Sigmoid colon (tissue), 7 donors: ENCODE data around the gene KCTD11. TPM values are rescaled to one million over a fixed set of nuclear protein-coding genes. Genes with fewer than 3 reads are reported as not detected.

Source experiments
- DNase-seq: peaks from one replicate; pipeline ENCODE4 v3.0.0-alpha.2; 2019
- H3K27ac ChIP-seq, 4 donors: fragments of 200-600 bp; sonication (generic); one replicate each; pipeline ENCODE4 v1.5.1; 2016 to 2019; ENCODE audit warnings: mild to moderate bottlenecking in 1 of 4
- H3K27me3 ChIP-seq, 3 donors: fragments of 200-600 bp; sonication (generic); one replicate each; pipeline ENCODE4 v1.5.1; 2019; ENCODE audit warnings: mild to moderate bottlenecking in 1 of 3
- H3K36me3 ChIP-seq, 4 donors: fragments of 200-600 bp; sonication (generic); one replicate each; pipeline ENCODE4 v1.5.1; 2016 to 2019
- H3K4me1 ChIP-seq, 4 donors: fragments of 200-600 bp; sonication (generic); one replicate each; pipeline ENCODE4 v1.5.1; 2017 to 2019
- H3K4me3 ChIP-seq, 4 donors: fragments of 200-600 bp; sonication (generic); one replicate each; pipeline ENCODE4 v1.5.1; 2017 to 2019; ENCODE audit warnings: mild to moderate bottlenecking in 2 of 4, moderate library complexity in 1 of 4
- H3K9me3 ChIP-seq, 4 donors: fragments of 200-600 bp in 3 of 4; sonication (generic) in 3 of 4; one replicate each; pipeline versions ENCODE4 v1.5.1 to v1.6.1; 2013 to 2019
- EP300 ChIP-seq, 4 donors: sonication (generic); formaldehyde crosslinking; IDR thresholded peaks; one replicate each; pipeline ENCODE4 v1.6.1; 2017; ENCODE audit warnings: antibody characterized with exemption in 4 of 4
- POLR2A ChIP-seq, 2 donors: fragments of 450-650 bp; IDR thresholded peaks; one replicate each; pipeline ENCODE4 v1.6.1; 2016; ENCODE audit warnings: antibody characterized with exemption in 2 of 2, mild to moderate bottlenecking in 2 of 2, moderate library complexity in 2 of 2
- POLR2AphosphoS5 ChIP-seq, 4 donors: sonication (generic); formaldehyde crosslinking; IDR thresholded peaks; one replicate each; pipeline ENCODE4 v1.6.1; 2017; ENCODE audit warnings: antibody characterized with exemption in 4 of 4
- WGBS, 2 donors: extraction: QIAGEN DNeasy Blood & Tissue Kit; methylation state at CpG; one replicate each; pipeline ENCODE4 v1.1.7; 2013; 5-methylcytosine and 5-hydroxymethylcytosine counted together
- intact Hi-C: fragments of 100-400 bp; cut with DNase I; formaldehyde crosslinking; loops from one replicate; pipeline ENCODE4 v1.15.1; 2023
- polyA plus RNA-seq, 3 donors: library from polyadenylated mRNA; stranded (reverse); fragments of 200-250 nt; gene quantifications; one replicate each; pipeline ENCODE4 v1.2.3, GENCODE V29; 2013
- total RNA-seq, 4 donors: library from RNA; depleted of rRNA; stranded (reverse); fragments of >200 nt; gene quantifications; one replicate each; pipeline ENCODE4 v1.1.0, GENCODE V29; 2016
- TF ChIP-seq, protein P1 (sequence below), 4 experiments: fragments of 450-650 bp in 3 of 4; fragments of 200-600 bp in 1 of 4; IDR thresholded peaks; one replicate each; pipeline ENCODE4 v1.5.1; 2016 to 2019; ENCODE audit warnings: antibody characterized with exemption in 4 of 4, mild to moderate bottlenecking in 3 of 4, moderate library complexity in 2 of 4
- donor health status: healthy with polysubstance abuse.
- donor health status: Bipolar disorder and iron deficiency.
- donor health status: healthy.

KCTD11 gene
- total and polyA plus RNA-seq, 7 donors, result 4.4 to 11.7 (median 6.2) TPM

DNA sequence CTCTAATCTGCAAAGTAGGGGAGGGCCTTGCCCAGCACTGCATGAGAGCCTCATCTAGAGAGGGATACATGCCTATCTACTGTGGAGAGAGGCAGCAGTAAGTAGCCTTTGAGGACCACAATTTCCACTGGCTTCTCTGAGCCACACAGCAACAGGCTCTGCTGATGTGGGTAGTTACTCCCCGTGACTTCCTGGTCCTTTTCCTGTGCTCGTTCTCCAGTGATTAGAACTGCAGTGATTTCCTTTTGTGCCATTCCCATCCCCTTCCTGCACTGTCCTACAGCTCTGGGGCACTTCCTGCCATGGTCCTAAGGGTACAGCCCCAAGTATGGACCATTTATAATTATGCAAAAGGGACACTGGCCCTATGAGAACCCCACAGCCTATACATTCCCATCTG, 39.3 kb downstream of the KCTD11 start:
- H3K36me3 ChIP-seq, result peaks cover 0 to 41% (median 12%) of the 10 kb centered on the region in 4 donors
- WGBS, 2 donors, result 58 to 60% methylated on average over 2 of the region's 2 CpGs
- intact Hi-C loops, result no loop called here

DNA sequence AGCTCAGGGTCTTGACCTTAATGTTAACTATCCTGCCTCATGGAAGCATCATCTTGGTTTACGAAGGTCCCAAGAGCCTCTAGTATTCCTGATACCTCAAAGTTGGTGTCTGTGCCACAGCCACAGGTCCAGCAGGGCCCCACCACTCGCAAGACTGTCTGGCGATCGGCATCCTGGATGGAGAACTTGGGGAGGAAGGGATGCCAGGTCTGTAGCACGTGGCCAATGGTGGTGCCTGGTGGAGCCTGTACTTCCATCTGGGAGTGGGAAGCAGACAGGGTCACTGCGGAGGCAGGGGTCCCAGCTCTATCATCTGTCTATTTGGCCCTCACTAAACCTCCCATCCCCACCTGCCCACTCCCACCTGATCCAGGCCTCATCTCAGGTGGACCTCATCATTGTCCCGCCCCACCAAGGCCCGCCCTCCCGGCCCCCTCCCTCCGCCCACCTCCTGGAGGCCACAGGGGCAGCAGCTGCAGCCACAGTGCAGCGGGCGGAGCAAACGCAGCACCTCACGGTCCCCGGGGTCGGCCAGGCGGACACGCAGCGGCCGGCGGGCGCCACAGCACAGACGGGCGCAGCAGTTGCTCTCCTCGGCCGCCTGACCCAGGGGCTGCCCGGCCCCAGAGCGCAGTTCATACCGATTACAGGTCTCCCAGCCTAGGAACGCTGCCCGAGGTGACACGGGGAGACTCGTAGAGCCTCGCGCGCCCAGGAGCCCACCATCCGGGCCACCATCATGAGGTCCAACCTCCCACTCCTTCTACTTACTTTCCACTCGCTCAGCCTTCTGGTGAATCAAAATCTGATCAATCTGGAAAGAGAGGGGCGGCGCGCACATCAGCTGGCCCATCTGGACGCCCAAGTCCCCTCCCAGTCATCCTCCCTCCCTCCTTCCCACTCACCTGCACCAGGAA, 41.0 kb downstream of the KCTD11 start:
- no peaks in the 10 kb centered on the region for H3K9me3 ChIP-seq
- TF ChIP-seq EP300 (IDR thresholded peaks at IDR 0.05), result no peak
- TF ChIP-seq POLR2A (IDR thresholded peaks at IDR 0.05), result no peak
- no peak for TF ChIP-seq POLR2AphosphoS5 (IDR thresholded peaks at IDR 0.05)
- TF ChIP-seq, protein P1, sequence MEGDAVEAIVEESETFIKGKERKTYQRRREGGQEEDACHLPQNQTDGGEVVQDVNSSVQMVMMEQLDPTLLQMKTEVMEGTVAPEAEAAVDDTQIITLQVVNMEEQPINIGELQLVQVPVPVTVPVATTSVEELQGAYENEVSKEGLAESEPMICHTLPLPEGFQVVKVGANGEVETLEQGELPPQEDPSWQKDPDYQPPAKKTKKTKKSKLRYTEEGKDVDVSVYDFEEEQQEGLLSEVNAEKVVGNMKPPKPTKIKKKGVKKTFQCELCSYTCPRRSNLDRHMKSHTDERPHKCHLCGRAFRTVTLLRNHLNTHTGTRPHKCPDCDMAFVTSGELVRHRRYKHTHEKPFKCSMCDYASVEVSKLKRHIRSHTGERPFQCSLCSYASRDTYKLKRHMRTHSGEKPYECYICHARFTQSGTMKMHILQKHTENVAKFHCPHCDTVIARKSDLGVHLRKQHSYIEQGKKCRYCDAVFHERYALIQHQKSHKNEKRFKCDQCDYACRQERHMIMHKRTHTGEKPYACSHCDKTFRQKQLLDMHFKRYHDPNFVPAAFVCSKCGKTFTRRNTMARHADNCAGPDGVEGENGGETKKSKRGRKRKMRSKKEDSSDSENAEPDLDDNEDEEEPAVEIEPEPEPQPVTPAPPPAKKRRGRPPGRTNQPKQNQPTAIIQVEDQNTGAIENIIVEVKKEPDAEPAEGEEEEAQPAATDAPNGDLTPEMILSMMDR (IDR thresholded peaks at IDR 0.05), result no peak
- H3K4me3 ChIP-seq, result peak overlapping the region; percentile 68 to 79 (median 70)
- H3K36me3 ChIP-seq, result peaks cover 0 to 36% (median 12%) of the 10 kb centered on the region in 4 donors
- peak overlapping the region in 3 of 4 donors; percentile 90 to 93 (median 91) for H3K27ac ChIP-seq
- intact Hi-C loops, result no loop called here
- peaks cover 0 to 25% (median 19%) of the 10 kb centered on the region in 4 donors for H3K4me1 ChIP-seq
- H3K27me3 ChIP-seq, result no peaks in the 10 kb centered on the region
- 75 to 81% methylated on average over 42 of the region's 42 CpGs for WGBS, 2 donors
- DNase-seq, result no peak

More for the DNA sequence above, 39.3 kb downstream of the KCTD11 start:
- Histone ChIP-seq H3K4me3 (no peak overlapping the region), H3K27me3 (no peaks in the 10 kb centered on the region), H3K9me3 (no peaks in the 10 kb centered on the region), H3K4me1 (peaks cover 0 to 25% (median 19%) of the 10 kb centered on the region in 4 donors), H3K27ac (no peak overlapping the region)
- TF ChIP-seq POLR2AphosphoS5 (IDR thresholded peaks at IDR 0.05), result no peak
- no peak for TF ChIP-seq EP300 (IDR thresholded peaks at IDR 0.05)
- no peak for TF ChIP-seq POLR2A (IDR thresholded peaks at IDR 0.05)
- TF ChIP-seq, protein P1 (IDR thresholded peaks at IDR 0.05), result no peak
- no peak for DNase-seq

DNA sequence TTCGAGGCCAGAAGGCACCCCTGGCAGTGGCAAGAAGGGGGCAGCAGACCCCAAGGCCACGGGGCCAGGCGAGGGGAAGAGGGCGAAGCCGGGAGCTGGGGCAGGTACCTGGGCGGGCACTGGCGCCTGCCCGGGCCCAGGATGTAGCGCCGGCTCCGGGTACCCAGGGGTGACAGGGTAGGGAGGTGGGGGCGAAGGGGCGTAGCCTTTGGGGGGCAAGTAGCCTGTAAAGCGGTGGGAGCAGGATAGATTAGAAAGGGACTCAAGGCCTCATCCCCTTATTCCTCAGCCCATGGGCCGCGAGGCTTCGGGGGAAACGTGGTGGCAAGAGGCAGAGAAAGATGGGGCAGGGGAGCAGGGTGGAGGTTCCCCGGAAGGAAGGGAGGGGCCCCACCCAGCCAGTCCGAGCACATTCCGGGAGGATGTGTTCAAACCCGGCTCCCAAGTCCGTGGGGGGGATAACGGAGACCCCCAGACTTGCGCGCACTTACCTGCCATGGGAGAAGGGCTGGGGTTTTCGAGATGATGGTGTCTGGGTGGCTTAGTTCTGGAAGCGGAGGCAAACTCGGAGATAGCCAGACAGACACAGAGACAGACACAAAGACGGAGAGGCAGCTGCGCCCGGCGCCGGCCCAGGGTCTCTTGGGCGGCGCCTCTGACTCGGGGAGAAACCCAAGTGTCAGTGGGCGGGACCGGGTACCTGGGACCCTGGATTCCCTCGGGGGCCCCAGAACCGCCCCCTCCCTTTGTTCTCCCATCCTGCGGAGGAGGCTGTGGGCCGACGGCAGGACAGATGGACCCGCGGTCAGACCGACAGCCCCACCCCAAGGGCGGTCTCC, 41.9 kb downstream of the KCTD11 start:
- no peak for TF ChIP-seq EP300 (IDR thresholded peaks at IDR 0.05)
- TF ChIP-seq, protein P1 (IDR thresholded peaks at IDR 0.05), result no peak
- no peak for TF ChIP-seq POLR2A (IDR thresholded peaks at IDR 0.05)
- no peak for TF ChIP-seq POLR2AphosphoS5 (IDR thresholded peaks at IDR 0.05)
- intact Hi-C loops, result loop anchor here (2.0 kb wide), 1 partner anchor 37 kb away; no protein-coding TSS in a partner anchor
- H3K4me1 ChIP-seq, result peaks cover 0 to 25% (median 19%) of the 10 kb centered on the region in 4 donors

DNA sequence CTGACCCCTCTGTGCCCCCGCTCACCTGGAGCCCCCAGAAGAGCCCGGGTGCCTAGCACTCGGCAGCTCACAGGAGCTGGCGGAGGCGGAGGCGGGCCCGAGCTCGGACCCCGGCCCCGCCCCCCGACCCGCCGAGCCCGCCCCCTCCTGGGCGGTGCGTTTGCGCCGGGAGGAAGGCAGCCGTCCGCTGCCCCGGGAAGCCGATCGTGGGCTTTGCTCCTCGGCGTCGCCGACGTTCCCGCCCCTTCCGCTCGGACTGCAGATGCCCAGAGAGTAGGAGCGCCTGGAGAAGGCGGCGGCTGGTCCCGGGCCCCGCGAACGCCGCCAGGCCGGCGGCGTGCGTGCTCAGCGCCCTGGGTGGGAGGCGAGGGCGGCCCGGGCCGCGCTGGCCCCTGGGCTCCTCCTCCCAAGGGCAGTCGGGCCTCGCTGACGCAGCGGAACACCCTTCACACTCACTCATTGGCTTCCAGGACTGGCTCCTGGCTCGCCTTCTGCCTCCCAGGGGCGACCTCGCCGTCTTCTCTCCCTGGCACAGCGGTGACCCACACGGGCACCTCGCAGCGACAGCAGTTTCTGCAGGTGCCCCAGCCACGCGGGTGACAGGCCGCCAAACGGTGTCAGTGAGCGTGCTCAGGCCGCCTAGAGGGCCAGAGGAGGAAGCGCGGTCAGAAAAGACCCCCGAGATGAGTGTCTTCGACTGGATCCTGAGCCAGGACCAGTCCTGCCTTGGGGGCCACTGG, 42.7 kb downstream of the KCTD11 start, which contains the start of gene PLSCR3:
Gene PLSCR3 (minus strand): TSS at position 74 of the 740 bp plus-strand sequence. CDS start 415 bp downstream, outside the sequence.
- 0 to 1% methylated on average over 71 of the region's 71 CpGs for WGBS, 2 donors
- Histone ChIP-seq H3K27me3 (no peaks in the 10 kb centered on the region), H3K9me3 (no peaks in the 10 kb centered on the region), H3K36me3 (peaks cover 0 to 22% (median 5%) of the 10 kb centered on the region in 4 donors), H3K4me3 (peak within 1 kb of the TSS; percentile 68 to 79 (median 70)), H3K4me1 (peaks cover 0 to 25% (median 19%) of the 10 kb centered on the region in 4 donors), H3K27ac (peak within 1 kb of the TSS; percentile 89 to 93 (median 90))
- TF ChIP-seq, protein P1 (IDR thresholded peaks at IDR 0.05), result peak in 3 of 4 experiments; percentile 10 to 56 (median 51)
- TF ChIP-seq POLR2AphosphoS5 (IDR thresholded peaks at IDR 0.05) (peak; percentile 95 to 98 (median 96)), EP300 (IDR thresholded peaks at IDR 0.05) (no peak), POLR2A (IDR thresholded peaks at IDR 0.05) (peak in 1 of 2 donors; percentile 61)
- peak; percentile 93 for DNase-seq
- intact Hi-C loops, result loop anchor here (2.0 kb wide), 1 partner anchor 38 kb away; no protein-coding TSS in a partner anchor

More for the DNA sequence above, 41.9 kb downstream of the KCTD11 start:
- H3K4me3 ChIP-seq, result peak overlapping the region; percentile 68 to 79 (median 70)
- no peaks in the 10 kb centered on the region for H3K27me3 ChIP-seq
- peaks cover 0 to 30% (median 10%) of the 10 kb centered on the region in 4 donors for H3K36me3 ChIP-seq
- DNase-seq, result peak; percentile 76
- no peaks in the 10 kb centered on the region for H3K9me3 ChIP-seq
- H3K27ac ChIP-seq, result peak overlapping the region; percentile 89 to 93 (median 90)
- 4% methylated on average over 48 of the region's 48 CpGs for whole genome bisulfite sequencing, 2 donors
